Stimulated activated CD4-positive, alpha-beta T cell treated with anti-CD3 and anti-CD28 coated beads, TNF-alpha, amount 100 ng/mL, for 1 hour (primary cell): ENCODE results near the gene STK36.
A peak's percentile ranks its signal among the peaks of the same experiment; 100 is the strongest.
"Not testable (repeated sequence)": the region's sequence is repeated elsewhere in the genome, so short reads cannot be mapped to it uniquely, and the experiment has no call there.

Experiments used
- DNase-seq, 3 donors: peaks; one replicate each; pipeline ENCODE4 v3.0.0-alpha.2; 2020; ENCODE audit warnings: low read depth in 3 of 3, low spot score in 1 of 3

The STK36 gene

GRCh38 chr2:218662827-218663226 is 9.1 kb upstream of the STK36 start:
- no peak for DNase-seq

- no peak for DNase-seq
These were observed 8.0 kb upstream of the STK36 start for GRCh38 chr2:218663901-218664300.

GRCh38 chr2:218664653-218665052 is 7.2 kb upstream of the STK36 start:
- DNase-seq, result no peak

DNA sequence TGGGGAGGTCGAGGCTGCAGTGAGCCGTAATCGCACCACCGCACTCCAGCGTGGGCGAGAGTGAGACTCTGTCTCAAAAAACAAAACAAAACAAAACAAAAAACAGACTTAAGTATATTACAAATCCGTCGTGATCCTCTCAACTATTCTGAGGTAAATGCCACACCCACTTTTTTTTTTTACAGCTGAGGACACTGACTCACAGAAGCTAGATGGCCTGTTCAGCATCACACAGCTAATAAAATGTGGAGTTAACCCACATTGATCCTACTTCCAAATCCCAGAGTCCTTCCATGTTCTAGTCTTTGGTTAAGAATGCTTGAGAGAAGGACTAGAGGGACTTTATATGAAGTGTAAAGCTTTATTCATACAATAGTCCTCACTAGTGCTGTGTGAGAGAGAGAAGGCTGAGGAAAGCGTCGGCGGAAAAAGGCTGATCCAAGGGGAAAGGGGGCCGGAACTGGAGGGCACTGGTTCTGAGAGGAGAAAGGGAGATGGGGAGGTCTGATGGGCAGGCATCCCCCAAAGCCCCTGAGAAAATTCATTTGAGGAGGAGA is 711 bp upstream of the STK36 start:
- no peak for DNase-seq

GRCh38 chr2:218679119-218679518 is 7.2 kb downstream of the STK36 start:
- DNase-seq, result no peak

GRCh38 chr2:218680061-218680460 is 8.2 kb downstream of the STK36 start:
- DNase-seq, result no peak

- not testable (repeated sequence) for DNase-seq
These were observed 15.6 kb downstream of the STK36 start for GRCh38 chr2:218687400-218688060.

DNA sequence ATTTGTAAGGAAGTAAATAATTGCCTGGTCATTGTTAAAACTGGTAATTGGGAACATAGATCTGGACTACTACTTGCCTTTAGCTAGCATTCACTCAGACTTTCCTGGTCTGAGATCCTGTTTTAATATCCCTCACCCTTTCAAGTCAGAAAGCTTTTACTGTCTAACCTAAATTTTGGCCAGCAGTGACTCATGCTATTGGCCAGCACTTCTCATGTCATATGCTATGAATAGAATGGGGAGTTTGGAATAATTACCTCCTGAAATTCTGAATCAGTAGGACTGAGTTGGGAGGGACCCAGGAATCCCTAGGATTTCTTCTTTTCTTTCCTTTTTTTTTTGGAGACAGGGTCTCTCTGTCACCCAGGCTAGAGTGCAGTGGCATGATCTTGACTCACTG is 19.3 kb downstream of the STK36 start:
- DNase-seq, result no peak

DNA sequence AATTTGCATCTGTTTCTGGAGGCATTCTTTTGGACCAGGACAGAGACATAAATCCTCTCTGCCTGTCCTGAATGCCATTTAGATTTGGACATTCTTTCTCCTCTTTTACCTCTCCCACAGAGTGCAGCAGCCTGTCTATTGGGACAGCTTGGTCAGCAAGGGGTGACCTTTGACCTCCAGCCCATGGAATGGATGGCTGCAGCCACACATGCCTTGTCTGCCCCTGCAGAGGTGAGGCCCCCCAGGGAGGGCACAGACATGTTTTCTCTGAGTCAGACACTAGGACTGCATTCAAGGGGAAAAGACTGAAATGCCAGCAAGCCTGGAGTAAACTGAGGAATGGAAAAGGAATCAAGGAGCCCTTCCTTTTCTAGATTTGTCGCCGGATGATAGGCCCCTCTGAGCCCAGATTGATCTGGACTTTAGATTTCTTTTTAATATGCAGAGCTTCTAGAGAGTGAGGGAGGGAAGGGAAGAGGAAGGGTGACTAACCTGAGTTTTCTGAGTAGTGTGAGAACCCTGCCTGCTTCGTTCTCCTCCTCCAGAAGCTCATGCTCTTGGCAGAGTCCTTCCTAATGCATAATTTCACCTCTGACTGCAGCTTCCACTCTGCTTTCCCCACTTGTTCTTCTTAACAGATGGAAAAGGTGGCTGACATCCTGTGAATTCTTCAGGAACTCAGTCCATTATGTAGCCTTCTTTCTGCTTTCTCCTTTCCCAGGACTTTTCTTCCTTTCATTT is 22.7 kb downstream of the STK36 start:
- DNase-seq, result no peak

DNA sequence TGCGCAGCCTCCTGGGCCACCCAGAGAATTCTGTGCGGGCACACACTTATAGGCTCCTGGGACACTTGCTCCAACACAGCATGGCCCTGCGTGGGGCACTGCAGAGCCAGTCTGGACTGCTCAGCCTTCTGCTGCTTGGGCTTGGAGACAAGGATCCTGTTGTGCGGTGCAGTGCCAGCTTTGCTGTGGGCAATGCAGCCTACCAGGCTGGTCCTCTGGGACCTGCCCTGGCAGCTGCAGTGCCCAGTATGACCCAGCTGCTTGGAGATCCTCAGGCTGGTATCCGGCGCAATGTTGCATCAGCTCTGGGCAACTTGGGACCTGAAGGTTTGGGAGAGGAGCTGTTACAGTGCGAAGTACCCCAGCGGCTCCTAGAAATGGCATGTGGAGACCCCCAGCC is 27.0 kb downstream of the STK36 start:
- no peak for DNase-seq

GRCh38 chr2:218701806-218702205 is 29.9 kb downstream of the STK36 start:
- DNase-seq, result no peak

- DNase-seq, result no peak
These were observed 31.5 kb downstream of the STK36 start for GRCh38 chr2:218703341-218703740.

GRCh38 chr2:218708086-218708485 is 36.2 kb downstream of the STK36 start:
- DNase-seq, result no peak

GRCh38 chr2:218709908-218710307 is 38.0 kb downstream of the STK36 start:
- DNase-seq, result no peak

DNA sequence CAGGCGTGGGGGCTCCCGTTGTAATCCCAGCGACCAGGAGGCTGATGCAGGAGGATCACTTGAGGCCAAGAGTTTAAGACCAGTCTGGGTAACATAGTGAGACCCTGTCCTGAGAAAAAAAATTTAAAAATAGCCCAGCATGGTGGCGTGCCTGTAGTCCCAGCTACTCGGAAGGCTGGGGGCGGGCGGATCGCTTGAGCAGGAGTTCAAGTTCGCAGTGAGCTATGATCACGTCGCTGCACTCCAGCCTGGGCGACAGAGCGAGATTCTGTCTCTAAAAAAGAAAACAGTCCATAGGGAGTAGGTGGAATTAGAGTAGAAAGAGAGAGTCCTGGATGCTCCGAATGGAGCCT is 38.4 kb downstream of the STK36 start:
- DNase-seq, result no peak

GRCh38 chr2:218710687-218711549 is 39.0 kb downstream of the STK36 start, which contains the start of gene TTLL4:
Gene TTLL4, plus strand, starts transcription at chr2:218710835. Its CDS starts 26,842 bp downstream, at chr2:218737677.
- peak; percentile 95 to 98 (median 98) for DNase-seq

GRCh38 chr2:218711550-218711929 is 39.7 kb downstream of the STK36 start:
- no peak for DNase-seq

GRCh38 chr2:218713922-218714321 is 42.0 kb downstream of the STK36 start:
- DNase-seq, result no peak

DNA sequence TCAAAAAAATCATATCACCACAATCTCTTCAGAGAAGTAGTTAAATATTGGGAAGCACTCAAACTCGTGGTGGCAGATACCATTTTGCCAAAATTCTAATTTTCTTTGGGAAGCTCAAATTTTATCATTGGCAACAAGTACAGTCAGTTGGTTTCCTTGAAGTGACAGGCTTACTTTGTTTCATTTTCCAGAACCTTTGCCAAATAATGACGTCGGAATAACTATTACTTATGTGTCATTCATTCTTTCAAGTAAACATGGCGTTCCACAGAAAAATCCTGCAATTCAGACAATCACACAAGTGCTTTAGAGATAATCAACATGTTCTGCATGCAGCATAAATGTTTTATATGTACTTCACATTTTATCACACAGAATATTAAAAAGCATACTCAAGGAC is 44.2 kb downstream of the STK36 start:
- no peak for DNase-seq

GRCh38 chr2:218717262-218717661 is 45.4 kb downstream of the STK36 start:
- DNase-seq, result no peak

- DNase-seq, result no peak
These were observed 46.2 kb downstream of the STK36 start for GRCh38 chr2:218718058-218718457.

- DNase-seq, result no peak
These were observed 47.6 kb downstream of the STK36 start for GRCh38 chr2:218719457-218719856.
